Activated B cell treated with CpG ODN at 0.5 μM for 24 hours (primary cell): ENCODE data around the gene C19orf73. TPM values are rescaled to one million over a fixed set of nuclear protein-coding genes. Genes with fewer than 3 reads are reported as not detected.

Source experiments
- ATAC-seq: fragments of 200-7000 bp; cut with Tn5 transposase; one replicate; pipeline ENCODE4 v1.10.0; 2021; ENCODE audit warnings: low read depth, mild to moderate bottlenecking, moderate library complexity
- CTCF ChIA-PET: fragments of 350-600 bp; sonication (Branson Sonifier 250); formaldehyde crosslinking; loops from one replicate; lab custom pipeline; 2021; ENCODE audit warnings: antibody characterized with exemption; lab: Charles Lee
- POLR2A ChIA-PET: fragments of 350-600 bp; sonication (Branson Sonifier 250); formaldehyde crosslinking; loops from one replicate; lab custom pipeline; 2021; ENCODE audit warnings: antibody characterized with exemption; lab: Charles Lee
- DNase-seq: peaks from one replicate; pipeline ENCODE4 v3.0.0; 2022
- H3K27ac Mint-ChIP-seq: one replicate; pipeline ENCODE4 v1.8.0; 2020; ENCODE audit warnings: mixed read lengths
- H3K27me3 Mint-ChIP-seq: one replicate; pipeline ENCODE4 v1.8.0; 2021; ENCODE audit warnings: mixed read lengths
- H3K36me3 Mint-ChIP-seq: one replicate; pipeline ENCODE4 v1.8.0; 2021; ENCODE audit warnings: low read depth, mixed read lengths
- H3K4me1 Mint-ChIP-seq: one replicate; pipeline ENCODE4 v1.8.0; 2021; ENCODE audit warnings: mixed read lengths
- H3K4me3 Mint-ChIP-seq: one replicate; pipeline ENCODE4 v1.8.0; 2020; ENCODE audit warnings: mild to moderate bottlenecking, mixed read lengths
- H3K9me3 Mint-ChIP-seq: one replicate; pipeline ENCODE4 v1.8.0; 2020; ENCODE audit warnings: mixed read lengths
- intact Hi-C: fragments of 100-400 bp; cut with micrococcal nuclease; formaldehyde crosslinking; loops from one replicate; pipeline ENCODE4 v1.15.1; 2024
- total RNA-seq: library from RNA; stranded (reverse); gene quantifications from 2 replicates; pipeline ENCODE4 v1.2.3, GENCODE V29; 2022
- TF ChIP-seq, protein P1 (sequence below): fragments of 200-600 bp; IDR thresholded peaks from one replicate; pipeline ENCODE4 v1.8.0; 2022; ENCODE audit warnings: antibody characterized with exemption, mild to moderate bottlenecking

Gene C19orf73
- total RNA-seq, 1 donor from 2014 or later, result 0.98 TPM

DNA sequence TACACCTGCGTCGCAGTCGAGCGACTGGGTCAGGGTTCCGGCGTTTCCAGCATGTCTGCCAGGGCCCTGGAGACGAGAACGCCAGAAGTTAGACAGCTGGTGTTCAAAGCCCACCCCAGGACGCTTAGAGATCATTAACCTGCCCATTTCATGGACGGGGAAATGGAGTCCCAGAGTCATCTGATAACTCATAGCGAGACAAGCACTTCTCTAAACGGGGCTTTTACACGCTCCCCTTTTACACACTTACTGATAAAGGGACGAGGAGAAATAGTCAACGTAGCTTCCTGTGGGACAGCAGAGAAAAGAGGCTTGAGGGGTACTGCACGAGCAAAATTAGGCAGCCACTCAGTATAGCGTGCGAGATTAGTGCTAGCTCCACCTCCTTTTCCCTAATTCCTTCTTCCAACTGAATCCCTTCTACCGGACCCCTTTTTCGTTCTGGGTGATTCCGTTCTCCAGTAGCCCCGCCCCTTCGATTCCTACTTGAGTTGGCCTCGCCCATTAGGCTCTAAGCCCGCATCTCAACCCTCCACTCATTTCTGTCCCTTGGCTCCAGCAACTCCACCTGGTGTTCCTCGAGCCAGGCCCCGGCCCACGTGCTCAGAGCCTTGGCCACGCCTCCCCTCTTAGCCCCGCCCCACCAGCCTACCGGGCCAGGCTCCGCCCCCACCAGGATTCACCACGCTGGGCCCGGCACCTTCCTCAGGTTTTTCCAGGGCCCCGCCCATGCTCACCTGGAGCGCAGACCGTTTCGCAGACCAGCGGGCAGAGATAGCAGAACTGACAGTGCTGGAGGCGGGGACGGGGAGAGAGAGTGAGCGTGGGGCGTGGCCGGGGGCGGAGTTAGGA lies 32.5 kb upstream of the C19orf73 start:
- H3K4me1 Mint-ChIP-seq, result peaks cover 32% of the 10 kb centered on the region
- peaks cover 55% of the 10 kb centered on the region for H3K27me3 Mint-ChIP-seq
- peak; percentile 40 for DNase-seq
- CTCF ChIA-PET, result interaction anchor here (0.9 to 1.0 kb wide), 2 partner anchors 37 to 54 kb away, joined by 3 to 4 read pairs; partner anchors contain the start of gene LIN7B
- H3K36me3 Mint-ChIP-seq, result no peaks in the 10 kb centered on the region
- intact Hi-C loops, result no loop called here
- TF ChIP-seq, protein P1, sequence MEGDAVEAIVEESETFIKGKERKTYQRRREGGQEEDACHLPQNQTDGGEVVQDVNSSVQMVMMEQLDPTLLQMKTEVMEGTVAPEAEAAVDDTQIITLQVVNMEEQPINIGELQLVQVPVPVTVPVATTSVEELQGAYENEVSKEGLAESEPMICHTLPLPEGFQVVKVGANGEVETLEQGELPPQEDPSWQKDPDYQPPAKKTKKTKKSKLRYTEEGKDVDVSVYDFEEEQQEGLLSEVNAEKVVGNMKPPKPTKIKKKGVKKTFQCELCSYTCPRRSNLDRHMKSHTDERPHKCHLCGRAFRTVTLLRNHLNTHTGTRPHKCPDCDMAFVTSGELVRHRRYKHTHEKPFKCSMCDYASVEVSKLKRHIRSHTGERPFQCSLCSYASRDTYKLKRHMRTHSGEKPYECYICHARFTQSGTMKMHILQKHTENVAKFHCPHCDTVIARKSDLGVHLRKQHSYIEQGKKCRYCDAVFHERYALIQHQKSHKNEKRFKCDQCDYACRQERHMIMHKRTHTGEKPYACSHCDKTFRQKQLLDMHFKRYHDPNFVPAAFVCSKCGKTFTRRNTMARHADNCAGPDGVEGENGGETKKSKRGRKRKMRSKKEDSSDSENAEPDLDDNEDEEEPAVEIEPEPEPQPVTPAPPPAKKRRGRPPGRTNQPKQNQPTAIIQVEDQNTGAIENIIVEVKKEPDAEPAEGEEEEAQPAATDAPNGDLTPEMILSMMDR, result no peak
- peaks cover 10% of the 10 kb centered on the region for H3K9me3 Mint-ChIP-seq
- H3K27ac Mint-ChIP-seq, result no peak overlapping the region
- peak; percentile 25 for ATAC-seq
- POLR2A ChIA-PET, result interaction anchor here (0.5 to 1.3 kb wide), 3 partner anchors 20 to 72 kb away, joined by 3 to 6 read pairs (median 4); no protein-coding TSS in a partner anchor
- H3K4me3 Mint-ChIP-seq, result peak overlapping the region; percentile 32

DNA sequence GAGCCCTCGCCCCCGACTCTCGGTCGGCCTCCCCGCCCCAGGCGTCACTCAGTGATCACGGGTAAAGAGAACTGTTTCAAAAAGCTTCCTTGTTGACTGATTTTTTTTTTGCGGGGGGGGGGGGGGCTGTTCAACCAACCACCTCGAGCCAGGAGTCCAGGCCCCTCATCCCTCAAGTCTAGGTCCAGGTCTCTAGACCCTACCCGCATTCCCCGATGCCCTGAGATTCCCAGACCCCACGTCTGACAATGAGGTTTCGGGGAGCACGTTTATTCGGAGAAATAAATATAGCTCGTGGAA lies 32.0 kb upstream of the C19orf73 start:
- no peaks in the 10 kb centered on the region for H3K36me3 Mint-ChIP-seq
- peaks cover 34% of the 10 kb centered on the region for H3K4me1 Mint-ChIP-seq
- no peak overlapping the region for H3K27ac Mint-ChIP-seq
- peaks cover 10% of the 10 kb centered on the region for H3K9me3 Mint-ChIP-seq
- ChIA-PET POLR2A (interaction anchor here (0.5 to 1.3 kb wide), 5 partner anchors 19 to 637 kb away, joined by 3 to 6 read pairs (median 4); no protein-coding TSS in a partner anchor), CTCF (interaction anchor here (0.9 to 1.0 kb wide), 2 partner anchors 37 to 53 kb away, joined by 3 to 4 read pairs; partner anchors contain the start of gene LIN7B)
- intact Hi-C loops, result no loop called here
- H3K4me3 Mint-ChIP-seq, result peak overlapping the region; percentile 32
- peaks cover 56% of the 10 kb centered on the region for H3K27me3 Mint-ChIP-seq
- ATAC-seq, result no peak
- TF ChIP-seq, protein P1, result no peak
- DNase-seq, result no peak

DNA sequence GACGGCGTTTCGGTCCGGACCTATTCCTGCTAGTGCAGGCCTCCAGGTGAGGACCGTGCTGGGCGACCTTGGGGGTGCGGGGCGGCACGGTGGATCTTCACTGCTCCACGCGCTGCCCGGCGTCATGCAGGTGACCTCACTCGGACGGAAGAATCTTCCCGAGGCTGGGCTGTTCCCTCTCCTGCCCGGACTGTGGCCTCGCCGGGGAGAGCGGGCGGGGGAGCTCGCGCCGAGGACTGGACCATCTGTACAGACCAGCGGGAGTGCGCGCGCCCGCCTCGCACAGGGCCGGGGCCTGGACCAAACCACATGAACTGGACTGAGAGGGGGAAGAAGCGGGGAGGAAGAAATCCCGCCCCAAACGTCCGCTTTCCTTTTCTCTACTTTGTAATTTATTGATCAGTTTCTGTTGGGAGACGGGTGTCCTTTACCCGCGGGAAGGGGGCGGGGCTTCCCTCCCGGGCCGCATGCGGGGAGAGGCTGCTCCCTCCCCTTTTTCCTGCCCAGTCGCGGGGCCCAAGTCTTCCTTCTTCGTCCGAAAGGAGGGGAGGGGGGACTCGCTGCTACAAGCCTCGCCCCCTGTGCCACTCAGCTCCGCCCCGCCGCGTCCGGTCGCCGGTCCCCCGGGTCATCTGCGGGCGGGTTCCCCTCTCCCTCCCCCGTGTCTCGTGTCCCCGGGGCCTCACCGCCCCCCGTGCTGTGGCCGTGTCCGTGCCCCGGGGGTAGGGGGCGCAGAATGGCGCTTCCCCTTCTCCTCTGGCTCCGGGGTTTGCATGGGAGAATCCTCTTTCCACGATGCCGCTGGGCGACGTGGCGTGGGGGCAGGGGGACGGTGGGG lies 31.4 kb upstream of the C19orf73 start:
- Mint-ChIP-seq H3K9me3 (peaks cover 10% of the 10 kb centered on the region), H3K4me1 (peaks cover 37% of the 10 kb centered on the region), H3K27me3 (peaks cover 56% of the 10 kb centered on the region), H3K36me3 (no peaks in the 10 kb centered on the region), H3K27ac (no peak overlapping the region), H3K4me3 (peak overlapping the region; percentile 82)
- TF ChIP-seq, protein P1, result no peak
- ATAC-seq, result peak; percentile 38
- ChIA-PET CTCF (interaction anchor here (0.9 to 1.0 kb wide), 2 partner anchors 36 to 53 kb away, joined by 3 to 4 read pairs; partner anchors contain the start of gene LIN7B), POLR2A (interaction anchor here (0.6 to 1.7 kb wide), 4 partner anchors 17 to 636 kb away, joined by 3 to 6 read pairs (median 4); no protein-coding TSS in a partner anchor)
- DNase-seq, result peak; percentile 44
- intact Hi-C loops, result no loop called here

DNA sequence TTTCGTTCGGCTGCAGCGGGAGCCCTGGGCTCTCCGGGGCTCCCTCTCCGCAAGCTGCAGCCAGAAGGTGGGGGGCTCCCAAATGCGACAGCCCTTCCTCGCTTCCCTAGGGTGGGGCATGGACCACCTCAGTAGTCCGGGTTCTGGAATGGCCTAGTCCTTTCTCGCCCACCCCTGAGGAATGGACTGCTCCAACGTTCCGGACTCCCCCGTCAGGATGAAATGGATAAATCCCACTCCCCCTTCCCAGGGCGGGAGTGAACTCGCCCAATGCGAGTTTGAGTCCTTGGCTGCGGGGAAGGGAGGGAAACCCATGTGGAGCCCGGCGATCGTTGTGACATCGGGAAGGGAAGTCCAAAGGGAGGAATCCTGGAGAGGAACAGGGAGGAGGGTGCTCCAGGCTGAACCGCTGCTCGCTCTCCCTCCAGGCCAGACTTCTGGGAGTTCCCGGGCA lies 30.7 kb upstream of the C19orf73 start:
- ATAC-seq, result no peak
- peaks cover 54% of the 10 kb centered on the region for H3K27me3 Mint-ChIP-seq
- ChIA-PET POLR2A (interaction anchor here (0.5 to 1.7 kb wide), 3 partner anchors 16 to 275 kb away, joined by 3 read pairs; no protein-coding TSS in a partner anchor), CTCF (interaction anchor here (1.6 to 1.7 kb wide), 2 partner anchors 36 to 52 kb away, joined by 7 to 9 read pairs; partner anchors contain the start of gene LIN7B)
- TF ChIP-seq, protein P1, result no peak
- peaks cover 37% of the 10 kb centered on the region for H3K4me1 Mint-ChIP-seq
- no peak overlapping the region for H3K27ac Mint-ChIP-seq
- H3K4me3 Mint-ChIP-seq, result peak overlapping the region; percentile 82
- DNase-seq, result no peak
- peaks cover 10% of the 10 kb centered on the region for H3K9me3 Mint-ChIP-seq
- H3K36me3 Mint-ChIP-seq, result no peaks in the 10 kb centered on the region
- intact Hi-C loops, result loop anchor here (5.0 kb wide), 1 partner anchor 58 kb away; no protein-coding TSS in a partner anchor
